Activated CD4-positive, CD25-positive, alpha-beta regulatory T cell treated with anti-CD3 and anti-CD28 coated beads, Interleukin-2, amount 50 U/mL, for 16 hours (primary cell): Measurements from ENCODE around the gene SLC7A11.

Source experiments
- DNase-seq: peaks from one replicate; pipeline ENCODE4 v3.0.0-alpha.2; 2020; ENCODE audit warnings: low read depth, low spot score

SLC7A11 gene

DNA sequence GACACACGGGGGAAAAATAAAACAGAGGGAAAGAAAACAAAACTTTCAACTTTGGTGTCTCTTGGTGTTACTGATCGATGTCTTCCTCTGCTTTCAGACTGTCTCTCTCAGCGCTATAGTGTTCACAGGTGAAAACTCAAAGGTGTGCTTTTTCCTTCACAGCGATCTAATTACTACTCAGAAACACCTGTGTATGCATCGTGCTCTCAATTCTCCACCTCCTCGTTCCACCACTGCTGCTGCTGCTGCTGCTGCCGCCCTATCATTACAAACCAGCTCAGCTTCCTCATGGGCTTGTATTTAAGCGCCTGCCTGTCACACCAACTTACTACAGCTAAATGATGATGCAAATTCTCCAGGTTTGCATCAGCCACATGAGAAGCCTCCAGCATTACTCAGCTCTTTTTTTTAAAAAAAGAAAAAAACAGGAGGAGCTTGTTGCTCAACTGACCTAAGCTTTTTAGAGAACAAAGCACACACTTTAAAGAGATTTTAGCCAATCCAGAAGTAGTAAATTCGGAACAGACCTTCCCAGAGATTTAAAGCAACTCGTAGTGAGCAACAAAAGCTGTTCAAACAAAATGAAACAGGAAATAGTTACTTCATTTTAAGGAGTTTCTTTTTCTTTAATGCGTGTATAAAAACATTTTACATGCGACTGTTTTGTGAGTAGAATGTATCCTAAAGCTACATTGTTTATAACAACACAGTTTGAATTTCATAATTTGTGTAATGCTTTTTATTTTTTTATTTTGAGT lies at the start of gene SLC7A11:
Gene SLC7A11 (minus strand): TSS at position 274 of the 758 bp plus-strand sequence. CDS start 280 bp downstream, outside the sequence.
- DNase-seq = no peak

DNA sequence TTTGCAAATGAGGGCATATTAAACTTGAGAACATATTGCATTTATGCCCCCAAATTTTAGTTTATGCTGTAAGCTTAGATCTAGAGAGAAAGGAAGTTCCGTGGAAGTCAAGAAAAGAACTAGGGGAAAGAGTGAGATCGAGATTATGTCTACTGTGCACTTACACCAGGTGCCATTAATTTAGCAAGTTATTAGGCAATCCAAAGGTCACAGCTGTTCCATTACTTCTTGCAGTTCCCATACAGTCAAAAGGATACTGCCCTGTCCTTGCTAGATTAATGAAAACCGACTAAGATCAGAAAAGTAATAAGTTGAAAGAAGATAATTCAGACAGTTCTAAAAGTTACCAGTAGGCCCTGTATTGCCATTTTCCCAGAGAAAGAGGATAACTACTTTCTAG lies 49.3 kb upstream of the SLC7A11 start:
- DNase-seq = no peak

DNA sequence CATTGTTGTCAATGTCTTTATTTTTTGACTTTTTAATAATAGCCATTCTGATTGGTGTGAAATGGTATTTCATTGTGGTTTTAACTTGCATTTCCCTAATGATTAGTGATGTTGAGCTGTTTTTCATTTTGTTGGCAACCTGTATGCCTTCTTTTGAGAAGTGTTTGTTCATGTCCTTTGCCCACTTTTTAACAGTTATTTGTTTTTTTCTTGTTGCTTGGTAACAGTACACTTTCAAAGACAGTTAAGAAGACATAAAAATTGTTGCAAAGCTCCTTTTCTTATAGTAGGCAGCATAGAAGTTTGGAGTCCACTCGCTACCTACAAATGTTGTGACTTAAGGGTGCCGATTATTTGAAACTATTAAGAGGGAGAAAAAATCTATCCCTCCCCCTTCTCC lies 48.7 kb upstream of the SLC7A11 start:
- DNase-seq = no peak

DNA sequence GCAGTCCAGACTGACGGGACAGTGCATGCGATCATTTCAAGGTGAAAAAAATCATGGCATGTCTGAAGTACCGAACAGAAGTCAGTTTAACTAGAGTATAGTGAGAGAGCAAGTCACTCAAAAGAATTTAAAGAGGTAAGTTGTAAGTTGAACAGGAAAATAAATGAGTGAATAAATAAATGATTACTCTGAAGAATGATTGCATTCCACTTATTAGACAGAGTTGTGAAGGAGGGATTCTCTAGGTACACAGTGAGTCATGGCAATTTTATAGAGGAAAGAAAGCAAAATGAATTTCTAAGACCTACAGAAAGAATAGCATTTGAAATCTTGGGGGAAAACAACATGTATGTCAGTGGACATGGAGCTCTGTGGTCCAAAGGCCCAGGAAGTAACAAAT lies 37.1 kb upstream of the SLC7A11 start:
- no peak for DNase-seq

DNA sequence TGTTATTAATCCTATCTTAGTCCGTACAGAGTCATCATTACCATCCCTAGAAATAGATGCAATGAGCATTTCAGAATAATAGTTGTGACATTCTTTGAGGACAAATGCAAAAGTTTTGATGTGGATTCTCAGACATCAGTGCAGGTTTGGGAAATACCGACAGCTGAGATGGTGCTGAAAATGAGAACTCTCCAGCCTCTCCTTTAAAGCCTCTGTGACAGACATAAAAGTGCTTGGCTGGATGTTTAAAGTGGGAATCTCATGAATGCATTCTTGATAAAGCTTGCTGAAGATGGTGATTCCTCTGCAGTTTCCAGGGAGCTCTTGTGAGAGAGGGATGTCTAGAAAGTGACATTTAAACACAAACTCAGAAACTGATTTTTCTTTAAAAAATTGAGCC lies 35.0 kb upstream of the SLC7A11 start:
- DNase-seq = no peak

DNA sequence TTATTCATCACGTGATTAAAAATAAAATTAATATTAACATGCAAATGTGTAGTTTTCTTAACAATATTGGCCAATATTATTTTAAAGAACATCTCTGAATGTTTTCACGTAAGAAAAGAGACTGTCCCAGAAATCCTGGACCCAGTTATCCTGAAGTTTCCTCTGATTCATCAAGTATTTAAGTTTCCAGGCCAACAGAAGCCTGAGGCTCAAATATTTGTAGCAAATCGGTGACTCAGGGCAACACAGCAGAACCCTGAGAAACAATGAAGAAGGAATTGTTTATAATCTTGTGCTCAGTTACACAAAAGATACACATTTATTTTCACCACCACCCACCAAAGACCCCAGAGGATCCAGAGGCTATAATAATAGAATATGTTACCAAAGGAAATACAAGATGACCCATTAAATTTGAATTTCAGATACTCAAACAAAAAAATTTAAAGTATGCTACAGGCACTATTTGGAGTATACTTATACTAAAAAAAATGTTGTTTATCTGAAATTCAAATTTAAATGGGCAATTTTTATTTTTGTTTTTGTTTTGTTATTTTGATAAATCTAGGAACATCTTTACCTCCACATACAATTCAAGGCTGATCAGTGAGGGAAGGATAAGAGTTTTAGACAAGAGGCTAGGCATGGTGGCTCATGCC lies 33.9 kb upstream of the SLC7A11 start:
- no peak for DNase-seq

DNA sequence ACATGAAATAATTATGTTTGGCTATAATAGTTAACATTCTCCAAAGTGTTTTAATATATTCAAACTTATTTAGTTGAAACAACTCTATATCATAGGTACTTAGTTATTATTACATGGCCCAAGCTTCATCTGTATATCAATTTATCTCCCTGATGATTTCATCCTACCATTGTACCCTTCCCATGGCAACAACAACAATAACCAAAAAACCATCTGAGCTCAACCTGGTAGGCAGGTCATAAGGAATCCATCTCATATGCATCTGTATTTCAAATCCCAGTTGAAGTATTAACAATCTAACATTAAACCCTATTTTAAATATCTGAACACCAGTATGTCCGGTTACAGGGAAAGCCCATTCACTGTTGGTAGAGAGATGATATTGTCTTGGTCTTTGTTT lies 33.1 kb upstream of the SLC7A11 start:
- no peak for DNase-seq

DNA sequence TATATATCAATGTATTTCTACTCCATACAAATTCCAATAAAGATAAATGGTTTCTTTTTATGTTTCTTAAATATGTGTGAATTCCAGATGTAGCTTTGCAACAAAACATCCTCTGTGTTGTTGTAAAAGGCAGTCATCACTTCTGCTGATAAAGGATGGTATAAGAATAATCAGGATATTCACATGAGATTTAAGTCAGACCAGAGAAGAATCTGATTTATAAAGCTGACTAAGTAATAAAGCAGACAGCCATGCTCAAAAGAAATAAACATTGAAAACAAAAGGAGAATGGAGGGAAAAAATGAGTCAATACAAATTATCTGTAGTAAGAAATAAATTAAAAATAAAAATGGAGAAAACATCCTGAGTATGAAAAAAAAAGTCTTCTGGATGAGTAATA lies 27.0 kb upstream of the SLC7A11 start:
- no peak for DNase-seq

DNA sequence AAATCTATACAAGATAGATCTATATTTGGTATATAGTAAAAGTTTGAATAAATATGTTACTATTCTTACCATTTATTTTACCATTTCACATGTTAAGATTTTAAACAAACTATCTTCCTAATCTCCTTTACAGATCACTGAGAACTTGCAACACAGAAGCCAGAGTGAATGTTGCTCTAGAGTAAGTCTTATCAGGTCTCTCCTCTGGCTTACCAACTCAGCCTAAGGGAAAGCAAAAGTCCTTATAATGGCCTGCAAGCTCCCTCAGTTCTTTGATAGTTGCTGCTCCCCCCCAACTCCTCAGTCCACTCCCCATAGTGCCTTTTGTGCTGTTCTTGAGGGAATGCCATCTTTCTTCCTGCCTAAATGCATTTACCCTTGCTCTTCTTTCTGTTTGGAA lies 25.7 kb upstream of the SLC7A11 start:
- no peak for DNase-seq

DNA sequence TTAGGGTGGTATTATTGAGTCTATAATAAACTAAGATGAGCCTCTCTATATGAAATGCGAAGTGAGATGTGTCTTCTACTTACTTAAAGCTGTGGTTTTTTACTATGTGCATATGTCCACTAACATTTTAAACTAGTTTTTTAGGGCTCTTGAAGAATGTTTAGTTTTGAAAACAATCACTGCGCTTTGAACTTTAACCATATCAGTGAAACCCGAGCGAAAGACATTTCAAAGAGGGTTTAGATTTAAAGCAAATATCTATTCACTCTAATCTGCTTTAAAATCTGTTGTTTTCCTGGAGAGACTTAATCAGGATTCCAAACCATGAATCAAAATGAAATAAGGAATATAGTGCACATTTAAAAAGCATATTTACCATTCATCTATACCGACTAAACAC lies 24.8 kb upstream of the SLC7A11 start:
- no peak for DNase-seq

DNA sequence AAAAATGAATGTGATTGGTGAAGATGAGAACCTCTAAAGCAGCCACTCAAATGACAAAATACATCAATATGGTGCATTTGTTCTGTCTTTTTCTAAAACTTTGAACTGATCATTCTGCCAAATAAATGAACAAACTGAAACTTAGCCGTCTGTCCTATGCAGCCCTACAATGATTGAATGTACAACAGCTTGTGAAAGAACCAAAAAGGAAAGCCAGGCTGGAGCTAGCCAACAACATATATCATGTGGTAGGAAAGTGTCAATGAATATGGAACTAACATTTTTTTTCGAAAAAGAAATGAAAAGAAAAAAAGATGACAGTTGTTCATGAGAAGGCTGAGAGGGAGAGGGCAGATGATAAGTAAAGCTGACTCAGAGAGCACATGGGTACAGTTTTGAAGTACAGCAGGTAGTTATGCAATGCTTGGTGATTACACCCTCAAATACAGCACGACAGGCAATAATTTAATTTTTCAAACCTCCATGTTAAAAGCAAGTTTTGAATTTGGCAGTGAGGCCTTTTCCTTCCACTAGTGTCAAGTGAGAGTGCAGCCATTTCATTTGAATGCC lies 21.2 kb upstream of the SLC7A11 start:
- no peak for DNase-seq

DNA sequence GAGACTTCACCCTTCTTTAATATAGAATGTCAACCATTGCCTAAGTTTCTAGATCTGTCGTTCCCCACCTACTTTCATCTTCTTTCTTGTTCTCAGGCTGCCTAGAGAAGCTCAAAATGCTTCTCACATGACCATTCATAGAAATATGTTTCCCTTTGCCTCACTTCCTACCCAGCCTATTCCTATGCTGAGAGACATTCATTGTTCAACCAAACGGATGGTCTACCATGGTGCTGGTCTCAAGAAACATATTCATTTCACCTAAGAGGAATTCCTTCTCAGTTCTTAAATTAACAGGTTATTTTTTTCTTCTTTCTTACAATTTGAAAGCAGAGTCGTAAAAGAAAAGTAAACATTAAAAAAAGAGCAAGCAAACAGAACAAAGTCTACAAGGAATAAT lies 20.3 kb upstream of the SLC7A11 start:
- no peak for DNase-seq

DNA sequence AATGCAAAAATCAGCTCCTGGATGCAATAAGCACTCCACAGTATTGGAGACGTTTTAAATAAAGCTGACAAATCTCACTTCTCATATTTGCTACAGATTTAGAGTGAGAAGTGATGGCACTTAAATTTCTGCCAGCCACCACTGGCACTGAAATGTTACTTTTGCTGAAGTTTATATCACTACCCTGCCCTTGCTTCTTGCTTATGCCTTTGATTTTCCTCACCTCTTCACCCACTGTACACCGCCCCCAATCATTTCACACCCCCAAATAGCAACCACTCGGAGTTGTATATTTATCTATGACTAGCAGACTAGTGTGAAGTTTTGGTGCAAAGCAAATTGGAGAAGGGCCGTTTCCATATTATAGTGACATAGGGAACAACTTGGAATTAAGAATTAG lies 19.9 kb upstream of the SLC7A11 start:
- no peak for DNase-seq

DNA sequence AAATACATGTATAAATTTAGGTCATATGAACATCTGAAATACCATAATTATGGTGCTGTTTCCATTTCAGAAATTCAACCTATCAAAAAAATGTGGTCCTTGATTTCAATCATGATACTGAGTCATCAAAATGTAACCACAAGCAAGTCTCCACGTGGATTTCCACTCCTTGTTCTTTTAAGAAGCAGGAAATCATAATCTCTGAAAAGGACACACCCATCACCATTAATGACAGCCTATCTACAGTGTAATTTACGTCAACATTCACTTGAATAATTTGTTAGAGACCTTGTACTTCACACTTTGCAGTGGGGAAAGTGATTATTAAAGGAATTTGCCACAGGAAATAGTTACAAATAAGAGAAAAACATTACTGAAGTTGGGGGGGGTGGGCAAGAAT lies 17.7 kb upstream of the SLC7A11 start:
- DNase-seq = no peak

DNA sequence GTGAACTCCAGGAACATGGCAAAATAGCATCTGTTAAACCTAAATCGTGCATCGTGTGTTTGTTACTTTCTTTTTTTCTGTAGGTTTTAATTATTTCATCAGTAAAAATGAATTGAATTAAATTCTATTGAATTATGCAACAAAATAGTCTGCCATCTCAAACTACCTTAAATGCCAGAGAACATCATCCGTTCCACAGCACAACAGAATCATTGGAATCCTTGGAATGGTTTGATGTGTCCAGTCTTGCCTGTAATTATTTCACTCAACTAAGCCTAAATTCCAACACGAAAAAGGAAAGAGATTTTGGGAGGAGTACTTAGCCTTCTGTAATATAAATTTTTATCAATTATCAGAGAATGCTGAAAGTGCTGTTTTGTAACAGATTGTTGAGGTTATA lies 17.1 kb upstream of the SLC7A11 start:
- no peak for DNase-seq

DNA sequence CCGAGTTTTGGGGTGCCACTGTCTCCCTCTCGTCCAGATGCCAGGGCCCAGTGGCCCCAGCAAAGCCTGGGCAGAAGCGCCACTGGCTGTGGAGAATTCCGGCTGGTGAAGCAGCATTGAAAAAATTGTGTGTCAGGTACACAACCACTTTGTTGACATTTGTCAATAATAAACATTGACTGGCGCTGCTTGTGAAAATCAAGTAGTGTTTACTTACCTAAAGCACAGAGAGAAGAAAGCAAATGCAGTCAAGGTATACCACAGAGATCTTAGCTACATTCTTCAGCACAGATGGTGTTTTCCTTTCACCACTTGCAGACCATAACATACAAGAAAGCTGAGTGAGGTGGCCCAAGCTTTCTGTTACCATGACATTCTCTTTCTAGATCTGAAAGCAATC lies 14.5 kb upstream of the SLC7A11 start:
- DNase-seq = no peak

DNA sequence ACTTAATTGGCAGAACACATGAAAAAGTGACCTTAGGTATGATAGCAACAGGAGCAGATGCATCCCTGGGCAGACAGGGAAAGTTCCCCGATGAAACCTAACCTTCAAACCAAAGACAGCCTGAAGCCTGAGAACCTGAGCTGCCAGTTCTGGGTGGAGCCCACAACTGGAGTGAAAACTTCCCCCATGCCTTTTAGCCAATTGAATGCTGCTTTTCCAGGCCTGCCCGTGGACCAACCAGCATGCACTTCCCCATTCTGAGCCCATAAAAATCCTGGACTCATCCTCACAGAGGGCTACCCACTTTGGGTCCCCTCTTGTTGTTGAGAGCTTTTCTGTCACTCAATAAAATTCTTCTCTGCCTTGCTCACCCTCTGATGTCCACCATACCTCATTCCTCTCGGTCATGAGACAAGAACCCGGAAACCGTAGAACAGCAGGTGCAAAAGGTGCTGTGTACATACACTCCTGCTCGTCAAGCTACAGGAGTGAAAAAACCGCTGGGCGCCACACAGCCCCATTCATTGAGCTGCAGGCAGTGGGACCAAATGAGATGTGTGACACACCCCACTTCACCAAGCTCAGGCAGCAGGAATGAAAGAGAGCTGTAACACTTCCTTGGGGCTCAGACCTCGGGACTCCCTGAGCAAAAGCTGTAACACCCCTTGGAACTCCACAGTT lies 13.9 kb upstream of the SLC7A11 start:
- DNase-seq = no peak

DNA sequence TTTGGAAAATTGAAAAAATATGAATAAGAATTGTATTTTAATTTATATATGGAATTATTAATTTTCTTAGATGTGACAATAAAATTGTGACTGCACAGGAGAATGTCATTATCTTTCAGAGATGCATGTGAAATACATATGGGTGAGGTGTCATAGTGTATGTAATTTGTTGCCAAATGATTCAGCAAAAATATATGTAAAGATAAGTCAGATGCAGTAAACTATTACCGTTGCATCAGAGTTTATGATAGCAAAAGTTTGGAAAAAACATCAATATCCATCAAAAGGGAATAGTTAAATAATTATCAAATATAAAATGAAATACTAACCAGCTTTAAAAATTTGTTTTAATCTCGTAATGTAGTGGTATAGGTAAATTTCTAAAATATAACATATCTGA lies 10.4 kb upstream of the SLC7A11 start:
- no peak for DNase-seq

DNA sequence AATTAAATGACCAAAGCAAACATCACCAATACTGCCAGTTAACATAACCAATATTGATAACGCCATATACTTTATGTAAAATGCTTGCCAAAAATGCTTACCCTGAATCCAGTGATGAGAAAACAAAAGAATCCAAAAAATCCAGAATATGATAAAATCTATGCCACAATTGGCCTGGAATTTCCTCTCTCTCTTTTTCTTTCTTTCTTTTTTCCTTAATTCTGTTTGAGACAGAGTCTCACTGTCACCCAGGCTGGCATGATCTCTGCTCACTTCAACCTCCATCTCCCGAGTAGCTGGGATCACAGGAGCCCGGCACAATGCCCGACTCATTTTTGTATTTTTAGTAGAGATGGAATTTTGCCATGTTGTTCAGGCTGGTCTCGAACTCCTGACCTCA lies 9.8 kb upstream of the SLC7A11 start:
- DNase-seq = no peak

DNA sequence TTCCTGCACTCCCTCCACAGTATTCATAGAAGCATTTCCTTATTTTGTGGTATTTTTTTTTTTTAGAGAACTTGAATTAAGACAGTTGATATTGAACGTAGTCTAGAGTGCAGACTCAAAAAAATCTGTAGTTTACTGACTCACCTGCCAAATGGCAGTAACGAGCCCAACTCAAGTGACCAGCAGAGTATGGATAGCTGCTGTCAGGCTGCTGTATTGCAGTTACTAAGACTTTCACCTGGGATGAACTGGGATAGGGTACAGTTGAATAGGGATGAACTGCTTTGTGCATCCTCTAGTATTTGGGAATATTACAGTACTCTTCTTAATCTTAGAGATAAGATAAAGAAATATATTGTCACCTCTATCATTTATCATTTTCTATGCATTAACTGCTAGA lies 7.0 kb upstream of the SLC7A11 start:
- no peak for DNase-seq

DNA sequence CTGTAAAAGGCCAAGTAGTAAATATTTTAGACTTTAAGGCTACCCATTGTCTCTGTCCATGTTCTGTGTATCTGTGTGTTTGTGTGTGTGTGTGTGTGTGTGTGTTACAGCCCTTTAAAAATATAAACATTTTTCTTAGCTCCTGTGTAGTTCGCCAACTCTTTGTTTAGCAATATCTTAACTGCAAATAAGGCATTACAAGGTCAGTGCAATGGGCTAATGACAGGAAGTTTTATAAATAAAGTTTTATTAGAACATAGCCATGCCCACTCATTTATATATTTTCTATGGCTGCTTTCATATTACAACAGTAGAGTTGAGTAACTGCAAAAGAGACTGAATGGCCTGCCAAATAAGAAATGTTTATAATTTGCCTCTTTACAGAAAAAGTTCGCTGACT lies 5.9 kb upstream of the SLC7A11 start:
- no peak for DNase-seq

DNA sequence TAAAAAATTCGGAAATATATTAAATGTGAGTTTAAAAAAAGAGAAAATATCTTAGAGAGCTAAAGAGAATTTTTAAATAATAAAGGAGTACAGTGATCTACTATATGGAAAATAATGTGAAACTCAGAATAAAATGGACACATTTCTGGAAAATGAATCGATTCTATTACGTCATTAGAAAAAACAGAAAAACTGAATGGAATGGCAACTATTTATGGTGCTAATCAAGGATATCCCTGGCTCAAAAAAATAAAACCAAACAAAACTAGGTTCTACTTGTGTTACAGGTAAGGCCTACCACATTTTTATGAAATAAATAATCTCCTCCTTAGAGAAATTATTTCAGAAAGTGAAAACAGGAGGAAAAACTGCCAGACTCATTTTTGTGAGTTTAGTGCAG lies 5.5 kb upstream of the SLC7A11 start:
- DNase-seq = no peak

DNA sequence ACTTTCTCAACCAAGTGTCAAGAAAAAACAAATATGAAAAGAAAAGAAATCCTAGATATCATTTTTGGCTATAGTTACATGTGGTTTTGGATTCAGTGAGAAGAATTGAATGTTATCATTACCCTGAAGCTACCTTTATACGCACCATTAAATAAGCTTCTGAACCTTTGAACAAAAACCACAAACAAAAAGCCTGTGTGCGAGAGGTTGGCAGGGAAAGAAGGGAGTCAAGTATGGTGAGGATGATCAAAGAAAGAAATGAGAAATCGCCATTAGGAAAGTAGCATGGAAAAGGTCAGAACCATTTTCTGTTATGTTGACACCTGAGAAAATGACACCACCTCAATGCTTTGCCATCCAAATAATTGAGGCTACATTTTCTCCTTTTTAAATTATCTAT lies 1.2 kb upstream of the SLC7A11 start:
- no peak for DNase-seq
